Measurements from ENCODE around the gene TET1. TPM values are rescaled to one million over a fixed set of nuclear protein-coding genes. Genes with fewer than 3 reads are reported as not detected.
"Not testable (repeated sequence)": the region's sequence is repeated elsewhere in the genome, so short reads cannot be mapped to it uniquely, and the experiment has no call there.

Gene TET1
- total RNA-seq, 1 experiment from 2014 or later = 2.7 TPM

- Histone ChIP-seq H3K36me3 (ENCODE audit: control insufficient read depth in 1 of 2, insufficient read depth in 2 of 2, low read length in 2 of 2) (peaks cover 0 to 3% of the 10 kb centered on the region in 2 experiments; a peak in 1 of 4 replicates), H3K27ac (ENCODE audit: low read depth, low read length) (no peak overlapping the region), H3K9ac (ENCODE audit: low read length) (no peak overlapping the region), H3K9me3 (ENCODE audit: control insufficient read depth in 1 of 2, insufficient read depth in 1 of 2, low read depth in 1 of 2, low read length in 2 of 2) (no peaks in the 10 kb centered on the region), H3K4me2 (ENCODE audit: low read length) (no peak overlapping the region), H3K79me2 (ENCODE audit: insufficient read depth, low read length) (no peaks in the 10 kb centered on the region), H4K20me1 (ENCODE audit: insufficient read depth) (no peaks in the 10 kb centered on the region), H2AFZ (ENCODE audit: low read depth, low read length, poor library complexity, severe bottlenecking) (no peak overlapping the region), H3K9me2 (ENCODE audit: insufficient read depth) (no peaks in the 10 kb centered on the region), H3K4me1 (ENCODE audit: control insufficient read depth in 1 of 2, insufficient read depth in 2 of 2, low read length in 2 of 2) (no peaks in the 10 kb centered on the region), H3K27me3 (ENCODE audit: insufficient read depth, low read length) (no peaks in the 10 kb centered on the region), H3K4me3 (replicated peaks in 1 of 2; ENCODE audit: low read depth in 1 of 2, low read length in 2 of 2) (no peak overlapping the region)
- ATAC-seq (peak; percentile 32; the same call in 1 of the 2 replicates), DNase-seq (ENCODE audit: low read depth, low spot score) (no peak)
- intact Hi-C loops (cut with micrococcal nuclease) = no loop called here
- no peak for TF ChIP-seq FOSL1 (IDR thresholded peaks at IDR 0.05; ENCODE audit: low read depth)
- TF ChIP-seq CTCF (IDR thresholded peaks at IDR 0.05 in 2 of 3, conservative IDR thresholded peaks at IDR 0.05 in 1 of 3; ENCODE audit: borderline replicate concordance in 1 of 3, insufficient read depth in 1 of 3, low read depth in 2 of 3, low read length in 2 of 3) = 0 out of 6 replicates have a peak, but pooled peaks of 1 of the 3 experiments have one; percentile 10
- CTCF ChIA-PET = no interaction called here
- POLR2A ChIA-PET = no interaction called here
- BruUV-seq (replicated peaks) = no TSS peak
- RAD21 ChIA-PET (ENCODE audit: low non-redundant PET in 1 of 2, low total read pairs in 2 of 2, uncharacterized antibody in 2 of 2, unreplicated experiment in 2 of 2) = no interaction called here
These were observed 16.0 kb downstream of the TET1 start for GRCh38 chr10:68576118-68576517.

GRCh38 chr10:68578974-68579373 is 18.8 kb downstream of the TET1 start:
- peaks cover 0 to 1% of the 10 kb centered on the region in 2 experiments; a peak in 1 of 4 replicates for H3K36me3 ChIP-seq (ENCODE audit: control insufficient read depth in 1 of 2, insufficient read depth in 2 of 2, low read length in 2 of 2)
- no peaks in the 10 kb centered on the region for H3K79me2 ChIP-seq (ENCODE audit: insufficient read depth, low read length)
- H3K27ac ChIP-seq (ENCODE audit: low read depth, low read length) = no peak overlapping the region
- no peak overlapping the region for H3K4me3 ChIP-seq (replicated peaks in 1 of 2; ENCODE audit: low read depth in 1 of 2, low read length in 2 of 2)
- ChIA-PET RAD21 (ENCODE audit: low non-redundant PET in 1 of 2, low total read pairs in 2 of 2, uncharacterized antibody in 2 of 2, unreplicated experiment in 2 of 2) (no interaction called here), CTCF (no interaction called here), POLR2A (no interaction called here)
- H3K9me2 ChIP-seq (ENCODE audit: insufficient read depth) = no peaks in the 10 kb centered on the region
- no TSS peak for BruUV-seq (replicated peaks)
- H3K4me1 ChIP-seq (ENCODE audit: control insufficient read depth in 1 of 2, insufficient read depth in 2 of 2, low read length in 2 of 2) = no peaks in the 10 kb centered on the region
- H3K9me3 ChIP-seq (ENCODE audit: control insufficient read depth in 1 of 2, insufficient read depth in 1 of 2, low read depth in 1 of 2, low read length in 2 of 2) = no peaks in the 10 kb centered on the region
- no peak overlapping the region for H3K9ac ChIP-seq (ENCODE audit: low read length)
- no peaks in the 10 kb centered on the region for H3K27me3 ChIP-seq (ENCODE audit: insufficient read depth, low read length)
- H2AFZ ChIP-seq (ENCODE audit: low read depth, low read length, poor library complexity, severe bottlenecking) = no peak overlapping the region
- intact Hi-C loops (cut with micrococcal nuclease) = no loop called here
- H3K4me2 ChIP-seq (ENCODE audit: low read length) = no peak overlapping the region
- no peaks in the 10 kb centered on the region for H4K20me1 ChIP-seq (ENCODE audit: insufficient read depth)
- no peak for TF ChIP-seq ELF1 (IDR thresholded peaks at IDR 0.05; ENCODE audit: borderline replicate concordance, low read depth)
- no peak for DNase-seq (ENCODE audit: low read depth, low spot score)
- ATAC-seq = no peak

GRCh38 chr10:68584187-68584586 is 24.1 kb downstream of the TET1 start:
- intact Hi-C loops (cut with micrococcal nuclease); H3K36me3 ChIP-seq (ENCODE audit: control insufficient read depth in 1 of 2, insufficient read depth in 2 of 2, low read length in 2 of 2); DNase-seq (ENCODE audit: low read depth, low spot score); H3K9ac ChIP-seq (ENCODE audit: low read length); RAD21 ChIA-PET (ENCODE audit: low non-redundant PET in 1 of 2, low total read pairs in 2 of 2, uncharacterized antibody in 2 of 2, unreplicated experiment in 2 of 2); ATAC-seq; H3K9me3 ChIP-seq (ENCODE audit: control insufficient read depth in 1 of 2, insufficient read depth in 1 of 2, low read depth in 1 of 2, low read length in 2 of 2); H3K4me1 ChIP-seq (ENCODE audit: control insufficient read depth in 1 of 2, insufficient read depth in 2 of 2, low read length in 2 of 2); H3K79me2 ChIP-seq (ENCODE audit: insufficient read depth, low read length); H3K4me2 ChIP-seq (ENCODE audit: low read length); POLR2A ChIA-PET; H4K20me1 ChIP-seq (ENCODE audit: insufficient read depth); H3K9me2 ChIP-seq (ENCODE audit: insufficient read depth); H2AFZ ChIP-seq (ENCODE audit: low read depth, low read length, poor library complexity, severe bottlenecking); H3K27ac ChIP-seq (ENCODE audit: low read depth, low read length); H3K27me3 ChIP-seq (ENCODE audit: insufficient read depth, low read length); BruUV-seq (replicated peaks); H3K4me3 ChIP-seq (replicated peaks in 1 of 2; ENCODE audit: low read depth in 1 of 2, low read length in 2 of 2); CTCF ChIA-PET: not testable (repeated sequence)

Data from HCT116 (cell line).